ENCODE measurements around the gene COX6B1.

DNA sequence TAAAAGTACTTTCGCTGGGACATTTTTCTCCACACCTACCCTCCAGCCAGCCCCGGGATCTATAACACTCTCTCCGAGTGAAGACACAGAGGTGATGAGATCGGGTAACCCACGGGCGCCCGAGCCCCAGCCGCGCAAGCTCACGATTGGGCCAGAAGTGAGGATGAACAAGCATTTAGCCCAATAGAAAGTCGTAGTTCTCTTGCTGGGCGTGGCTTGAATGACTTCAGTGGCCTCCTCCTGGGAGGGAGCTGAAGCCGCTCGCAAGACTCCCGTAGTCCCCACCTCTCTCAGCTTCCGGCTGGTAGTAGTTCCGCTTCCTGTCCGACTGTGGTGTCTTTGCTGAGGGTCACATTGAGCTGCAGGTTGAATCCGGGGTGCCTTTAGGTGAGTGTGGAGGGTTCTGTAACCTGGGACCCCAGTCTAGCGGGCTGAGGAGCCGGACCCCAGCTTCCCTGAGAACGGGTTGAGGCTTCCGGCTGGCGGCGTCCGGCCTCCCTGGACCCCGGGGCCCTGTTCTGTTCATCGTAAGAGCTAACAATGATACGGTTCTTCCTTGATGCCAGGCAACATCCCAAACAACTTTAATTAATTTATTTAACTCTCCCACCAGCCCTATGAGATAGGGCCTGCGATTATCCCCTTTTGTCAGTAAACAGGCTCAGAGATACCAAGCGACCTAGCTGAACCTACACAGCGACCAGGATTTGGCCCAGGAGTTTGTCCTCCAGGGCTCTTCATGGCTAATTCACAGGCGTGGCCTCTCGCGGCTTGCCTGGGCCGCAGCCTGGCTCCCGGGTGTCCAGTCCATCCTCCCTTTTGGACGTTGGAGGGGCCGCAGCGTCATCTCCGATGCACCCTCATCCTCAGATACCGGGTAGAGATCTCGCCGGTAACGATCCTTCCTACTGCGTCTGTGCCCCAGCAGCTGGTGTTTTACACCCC is at the start of gene COX6B1:
- TF ChIP-seq, protein P1, sequence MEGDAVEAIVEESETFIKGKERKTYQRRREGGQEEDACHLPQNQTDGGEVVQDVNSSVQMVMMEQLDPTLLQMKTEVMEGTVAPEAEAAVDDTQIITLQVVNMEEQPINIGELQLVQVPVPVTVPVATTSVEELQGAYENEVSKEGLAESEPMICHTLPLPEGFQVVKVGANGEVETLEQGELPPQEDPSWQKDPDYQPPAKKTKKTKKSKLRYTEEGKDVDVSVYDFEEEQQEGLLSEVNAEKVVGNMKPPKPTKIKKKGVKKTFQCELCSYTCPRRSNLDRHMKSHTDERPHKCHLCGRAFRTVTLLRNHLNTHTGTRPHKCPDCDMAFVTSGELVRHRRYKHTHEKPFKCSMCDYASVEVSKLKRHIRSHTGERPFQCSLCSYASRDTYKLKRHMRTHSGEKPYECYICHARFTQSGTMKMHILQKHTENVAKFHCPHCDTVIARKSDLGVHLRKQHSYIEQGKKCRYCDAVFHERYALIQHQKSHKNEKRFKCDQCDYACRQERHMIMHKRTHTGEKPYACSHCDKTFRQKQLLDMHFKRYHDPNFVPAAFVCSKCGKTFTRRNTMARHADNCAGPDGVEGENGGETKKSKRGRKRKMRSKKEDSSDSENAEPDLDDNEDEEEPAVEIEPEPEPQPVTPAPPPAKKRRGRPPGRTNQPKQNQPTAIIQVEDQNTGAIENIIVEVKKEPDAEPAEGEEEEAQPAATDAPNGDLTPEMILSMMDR (tag by site-specific recombination; IDR thresholded peaks at IDR 0.05), result no peak; the same call in 1 of the 2 replicates
- TF ChIP-seq ZNF121 (tag by site-specific recombination; IDR thresholded peaks at IDR 0.05), result no peak
- TF ChIP-seq, protein P2, sequence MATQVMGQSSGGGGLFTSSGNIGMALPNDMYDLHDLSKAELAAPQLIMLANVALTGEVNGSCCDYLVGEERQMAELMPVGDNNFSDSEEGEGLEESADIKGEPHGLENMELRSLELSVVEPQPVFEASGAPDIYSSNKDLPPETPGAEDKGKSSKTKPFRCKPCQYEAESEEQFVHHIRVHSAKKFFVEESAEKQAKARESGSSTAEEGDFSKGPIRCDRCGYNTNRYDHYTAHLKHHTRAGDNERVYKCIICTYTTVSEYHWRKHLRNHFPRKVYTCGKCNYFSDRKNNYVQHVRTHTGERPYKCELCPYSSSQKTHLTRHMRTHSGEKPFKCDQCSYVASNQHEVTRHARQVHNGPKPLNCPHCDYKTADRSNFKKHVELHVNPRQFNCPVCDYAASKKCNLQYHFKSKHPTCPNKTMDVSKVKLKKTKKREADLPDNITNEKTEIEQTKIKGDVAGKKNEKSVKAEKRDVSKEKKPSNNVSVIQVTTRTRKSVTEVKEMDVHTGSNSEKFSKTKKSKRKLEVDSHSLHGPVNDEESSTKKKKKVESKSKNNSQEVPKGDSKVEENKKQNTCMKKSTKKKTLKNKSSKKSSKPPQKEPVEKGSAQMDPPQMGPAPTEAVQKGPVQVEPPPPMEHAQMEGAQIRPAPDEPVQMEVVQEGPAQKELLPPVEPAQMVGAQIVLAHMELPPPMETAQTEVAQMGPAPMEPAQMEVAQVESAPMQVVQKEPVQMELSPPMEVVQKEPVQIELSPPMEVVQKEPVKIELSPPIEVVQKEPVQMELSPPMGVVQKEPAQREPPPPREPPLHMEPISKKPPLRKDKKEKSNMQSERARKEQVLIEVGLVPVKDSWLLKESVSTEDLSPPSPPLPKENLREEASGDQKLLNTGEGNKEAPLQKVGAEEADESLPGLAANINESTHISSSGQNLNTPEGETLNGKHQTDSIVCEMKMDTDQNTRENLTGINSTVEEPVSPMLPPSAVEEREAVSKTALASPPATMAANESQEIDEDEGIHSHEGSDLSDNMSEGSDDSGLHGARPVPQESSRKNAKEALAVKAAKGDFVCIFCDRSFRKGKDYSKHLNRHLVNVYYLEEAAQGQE (tag by site-specific recombination; IDR thresholded peaks at IDR 0.05), result no peak; the same call in 1 of the 2 replicates
- no peak for TF ChIP-seq ZNF133 (tag by site-specific recombination; IDR thresholded peaks at IDR 0.05)
- no peak for TF ChIP-seq ZNF777 (tag by site-specific recombination; IDR thresholded peaks at IDR 0.05; ENCODE audit: borderline replicate concordance)
- TF ChIP-seq TRIM28 (IDR thresholded peaks at IDR 0.05; ENCODE audit: borderline replicate concordance, low read length), result peak; percentile 74; the same call in 1 of the 2 replicates
- no peak; the same call in 1 of the 2 replicates for TF ChIP-seq ZNF24 (tag by site-specific recombination; IDR thresholded peaks at IDR 0.05)
- TF ChIP-seq, protein P3, sequence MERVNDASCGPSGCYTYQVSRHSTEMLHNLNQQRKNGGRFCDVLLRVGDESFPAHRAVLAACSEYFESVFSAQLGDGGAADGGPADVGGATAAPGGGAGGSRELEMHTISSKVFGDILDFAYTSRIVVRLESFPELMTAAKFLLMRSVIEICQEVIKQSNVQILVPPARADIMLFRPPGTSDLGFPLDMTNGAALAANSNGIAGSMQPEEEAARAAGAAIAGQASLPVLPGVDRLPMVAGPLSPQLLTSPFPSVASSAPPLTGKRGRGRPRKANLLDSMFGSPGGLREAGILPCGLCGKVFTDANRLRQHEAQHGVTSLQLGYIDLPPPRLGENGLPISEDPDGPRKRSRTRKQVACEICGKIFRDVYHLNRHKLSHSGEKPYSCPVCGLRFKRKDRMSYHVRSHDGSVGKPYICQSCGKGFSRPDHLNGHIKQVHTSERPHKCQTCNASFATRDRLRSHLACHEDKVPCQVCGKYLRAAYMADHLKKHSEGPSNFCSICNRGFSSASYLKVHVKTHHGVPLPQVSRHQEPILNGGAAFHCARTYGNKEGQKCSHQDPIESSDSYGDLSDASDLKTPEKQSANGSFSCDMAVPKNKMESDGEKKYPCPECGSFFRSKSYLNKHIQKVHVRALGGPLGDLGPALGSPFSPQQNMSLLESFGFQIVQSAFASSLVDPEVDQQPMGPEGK (tag by site-specific recombination; IDR thresholded peaks at IDR 0.05), result no peak; the same call in none of the 2 replicates
- peak; percentile 46; the same call in 1 of the 2 replicates for TF ChIP-seq ZBTB8A (tag by site-specific recombination; IDR thresholded peaks at IDR 0.05)
- no peak for TF ChIP-seq MZF1 (tag by site-specific recombination; IDR thresholded peaks at IDR 0.05; ENCODE audit: borderline replicate concordance)
- no peak for TF ChIP-seq ZNF571 (tag by site-specific recombination; IDR thresholded peaks at IDR 0.05)

Measured in HEK293 (cell line).